K562 (cell line): ENCODE data around the gene AGPAT1. TPM values are rescaled to one million over a fixed set of nuclear protein-coding genes. Genes with fewer than 3 reads are reported as not detected.

Experiments
- ADNP ChIP-seq: fragments of 200-800 bp; sonication (Bioruptor generic); IDR thresholded peaks from 2 replicates; pipeline ENCODE4 v1.6.1; 2016; ENCODE audit warnings: missing genetic modification characterization, missing compliant biosample characterization
- BACH1 ChIP-seq: fragments of 200-800 bp; sonication (Bioruptor generic); IDR thresholded peaks from 2 replicates; pipeline ENCODE4 v1.6.1; 2016; ENCODE audit warnings: missing genetic modification characterization, missing compliant biosample characterization
- FIP1L1 ChIP-seq: fragments of 200-400 bp; formaldehyde crosslinking; IDR thresholded peaks from 2 replicates; pipeline ENCODE4 v1.6.1; 2018; ENCODE audit warnings: mild to moderate bottlenecking, low read depth, low read length; ENCODE audit not compliant: poor library complexity, severe bottlenecking
- NR1H2 ChIP-seq: sonication (generic); formaldehyde crosslinking; IDR thresholded peaks from 2 replicates; pipeline ENCODE4 v1.4.0; 2020; ENCODE audit warnings: mild to moderate bottlenecking, missing genetic modification reagents
- PTTG1 ChIP-seq: fragments of 450-650 bp; IDR thresholded peaks from 2 replicates; pipeline ENCODE4 v1.6.1; 2016; ENCODE audit warnings: low read depth, mild to moderate bottlenecking, missing genetic modification characterization, missing compliant biosample characterization
- SP1 ChIP-seq: sonication (generic); formaldehyde crosslinking; IDR thresholded peaks from 2 replicates; pipeline ENCODE4 v1.8.1; 2022; ENCODE audit warnings: mild to moderate bottlenecking, missing genetic modification reagents
- STAT5A ChIP-seq: IDR thresholded peaks from 2 replicates; pipeline ENCODE4 v1.6.1; 2012; ENCODE audit warnings: low read length, inconsistent platforms, borderline replicate concordance
- ZBTB5 ChIP-seq: fragments of 450-650 bp; IDR thresholded peaks from 2 replicates; pipeline ENCODE4 v1.6.1; 2017; ENCODE audit warnings: antibody characterized with exemption
- ZC3H8 ChIP-seq: fragments of 450-650 bp; IDR thresholded peaks from 2 replicates; pipeline ENCODE4 v1.6.1; 2017
- ZNF551 ChIP-seq: fragments of 250-450 bp; sonication (Bioruptor Pico); IDR thresholded peaks from 2 replicates; pipeline ENCODE4 v1.5.0; 2021; ENCODE audit warnings: mild to moderate bottlenecking, moderate library complexity
- ZNF696 ChIP-seq: fragments of 250-450 bp; sonication (Bioruptor Pico); conservative IDR thresholded peaks from 2 replicates; pipeline ENCODE4 v1.4.0; 2020; ENCODE audit warnings: mild to moderate bottlenecking, moderate library complexity
- polyA plus RNA-seq, 8 experiments: library from polyadenylated mRNA; depleted of rRNA in 4 of 8; stranded (reverse) in 5 of 8; unstranded in 3 of 8; fragments of >200 nt; fragmentation: Nextera tagmentation in 2 of 8; fragmentation: Illumina TruSeq in 1 of 8; extraction: Ambion mirVana in 2 of 8; extraction: Trizol in 1 of 8; gene quantifications; 2 replicates each; pipeline versions ENCODE4 v1.2.1 to v1.2.3, GENCODE V29; 2011 to 2014; ENCODE audit warnings: inconsistent platforms in 1 of 8, missing spikeins in 1 of 8
- total RNA-seq, 7 experiments: library from RNA; depleted of rRNA in 6 of 7; stranded (reverse); fragments of >200 nt in 6 of 7; fragmentation: Illumina TruSeq in 2 of 7; extraction: Trizol in 2 of 7; gene quantifications; 2 replicates each; pipeline versions ENCODE4 v1.2.1 to v1.2.3, GENCODE V29; 2011 to 2021; ENCODE audit warnings: low replicate concordance in 1 of 7
- TF ChIP-seq, protein P1 (sequence below), 2 experiments: fragments of 450-650 bp in 1 of 2; sonication (generic) in 1 of 2; formaldehyde crosslinking in 1 of 2; IDR thresholded peaks; 2 replicates each; pipeline versions ENCODE4 v1.7.1 to v1.9.0; 2016 to 2022; ENCODE audit warnings: inconsistent platforms in 1 of 2, mild to moderate bottlenecking in 1 of 2, missing genetic modification reagents in 1 of 2
- TF ChIP-seq, protein P2 (sequence below): sonication (generic); formaldehyde crosslinking; IDR thresholded peaks from 2 replicates; pipeline ENCODE4 v1.9.0; 2022; ENCODE audit warnings: mild to moderate bottlenecking, missing genetic modification reagents
- TF ChIP-seq, protein P3 (sequence below), 2 experiments: fragments of 250-450 bp in 1 of 2; fragments of 450-650 bp in 1 of 2; sonication (Bioruptor Pico) in 1 of 2; IDR thresholded peaks; 2 replicates each; pipeline versions ENCODE4 v1.6.1 to v1.8.0; 2016 to 2021; ENCODE audit warnings: mild to moderate bottlenecking in 2 of 2, moderate library complexity in 2 of 2, missing compliant biosample characterization in 1 of 2, missing genetic modification characterization in 1 of 2

The AGPAT1 gene
- total and polyA plus RNA-seq, 9 of the 15 experiments (the other 6 are each of a cell fraction or from before 2014, with no cell fraction given) = 37.9 to 176 (median 69.4) TPM

- no peak for TF ChIP-seq ZC3H8
- TF ChIP-seq ZNF551 (CRISPR knock-in tag) = no peak
- no peak for TF ChIP-seq PTTG1 (tag)
- no peak for TF ChIP-seq BACH1 (tag)
- no peak for TF ChIP-seq NR1H2
- no peak; the same call in 1 of the 2 replicates for TF ChIP-seq STAT5A
- no peak for TF ChIP-seq ZBTB5
- no peak for TF ChIP-seq ZNF696 (CRISPR knock-in tag)
- peak; percentile 98 for TF ChIP-seq SP1 (CRISPR knock-in tag)
- TF ChIP-seq FIP1L1 = peak; percentile 86
- TF ChIP-seq, protein P1, sequence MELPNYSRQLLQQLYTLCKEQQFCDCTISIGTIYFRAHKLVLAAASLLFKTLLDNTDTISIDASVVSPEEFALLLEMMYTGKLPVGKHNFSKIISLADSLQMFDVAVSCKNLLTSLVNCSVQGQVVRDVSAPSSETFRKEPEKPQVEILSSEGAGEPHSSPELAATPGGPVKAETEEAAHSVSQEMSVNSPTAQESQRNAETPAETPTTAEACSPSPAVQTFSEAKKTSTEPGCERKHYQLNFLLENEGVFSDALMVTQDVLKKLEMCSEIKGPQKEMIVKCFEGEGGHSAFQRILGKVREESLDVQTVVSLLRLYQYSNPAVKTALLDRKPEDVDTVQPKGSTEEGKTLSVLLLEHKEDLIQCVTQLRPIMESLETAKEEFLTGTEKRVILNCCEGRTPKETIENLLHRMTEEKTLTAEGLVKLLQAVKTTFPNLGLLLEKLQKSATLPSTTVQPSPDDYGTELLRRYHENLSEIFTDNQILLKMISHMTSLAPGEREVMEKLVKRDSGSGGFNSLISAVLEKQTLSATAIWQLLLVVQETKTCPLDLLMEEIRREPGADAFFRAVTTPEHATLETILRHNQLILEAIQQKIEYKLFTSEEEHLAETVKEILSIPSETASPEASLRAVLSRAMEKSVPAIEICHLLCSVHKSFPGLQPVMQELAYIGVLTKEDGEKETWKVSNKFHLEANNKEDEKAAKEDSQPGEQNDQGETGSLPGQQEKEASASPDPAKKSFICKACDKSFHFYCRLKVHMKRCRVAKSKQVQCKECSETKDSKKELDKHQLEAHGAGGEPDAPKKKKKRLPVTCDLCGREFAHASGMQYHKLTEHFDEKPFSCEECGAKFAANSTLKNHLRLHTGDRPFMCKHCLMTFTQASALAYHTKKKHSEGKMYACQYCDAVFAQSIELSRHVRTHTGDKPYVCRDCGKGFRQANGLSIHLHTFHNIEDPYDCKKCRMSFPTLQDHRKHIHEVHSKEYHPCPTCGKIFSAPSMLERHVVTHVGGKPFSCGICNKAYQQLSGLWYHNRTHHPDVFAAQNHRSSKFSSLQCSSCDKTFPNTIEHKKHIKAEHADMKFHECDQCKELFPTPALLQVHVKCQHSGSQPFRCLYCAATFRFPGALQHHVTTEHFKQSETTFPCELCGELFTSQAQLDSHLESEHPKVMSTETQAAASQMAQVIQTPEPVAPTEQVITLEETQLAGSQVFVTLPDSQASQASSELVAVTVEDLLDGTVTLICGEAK (IDR thresholded peaks at IDR 0.05) = peak; percentile 71
- TF ChIP-seq, protein P1 (CRISPR knock-in tag; IDR thresholded peaks at IDR 0.05) = no peak
- TF ChIP-seq ADNP (tag) = no peak
- TF ChIP-seq, protein P2, sequence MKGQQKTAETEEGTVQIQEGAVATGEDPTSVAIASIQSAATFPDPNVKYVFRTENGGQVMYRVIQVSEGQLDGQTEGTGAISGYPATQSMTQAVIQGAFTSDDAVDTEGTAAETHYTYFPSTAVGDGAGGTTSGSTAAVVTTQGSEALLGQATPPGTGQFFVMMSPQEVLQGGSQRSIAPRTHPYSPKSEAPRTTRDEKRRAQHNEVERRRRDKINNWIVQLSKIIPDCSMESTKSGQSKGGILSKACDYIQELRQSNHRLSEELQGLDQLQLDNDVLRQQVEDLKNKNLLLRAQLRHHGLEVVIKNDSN = peak; percentile 1; the same call in 1 of the 2 replicates
- TF ChIP-seq, protein P3, sequence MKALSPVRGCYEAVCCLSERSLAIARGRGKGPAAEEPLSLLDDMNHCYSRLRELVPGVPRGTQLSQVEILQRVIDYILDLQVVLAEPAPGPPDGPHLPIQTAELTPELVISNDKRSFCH (CRISPR knock-in tag; IDR thresholded peaks at IDR 0.05) = no peak
- TF ChIP-seq, protein P3 (tag; IDR thresholded peaks at IDR 0.05) = 0 out of 2 replicates have a peak, but pooled peaks have one; percentile 38
Measured at GRCh38 chr6:32195902-32196681, 20.2 kb upstream of the AGPAT1 start (continued).
